Astrocyte (in vitro differentiated cells and primary cell): ENCODE data around the gene PER1.

ENCODE experiments used
- CTCF ChIP-seq: IDR thresholded peaks from 2 replicates; pipeline ENCODE4 v1.5.1; 2011; ENCODE audit warnings: low read depth, mild to moderate bottlenecking, inconsistent platforms, low read length, moderate library complexity; ENCODE audit not compliant: insufficient read depth
- EZH2 ChIP-seq: IDR thresholded peaks from 2 replicates; pipeline ENCODE4 v1.6.1; 2012; ENCODE audit warnings: mild to moderate bottlenecking, low read length, inconsistent platforms; ENCODE audit not compliant: insufficient read depth

GRCh38 chr17:8176998-8177731 lies 25.0 kb upstream of the PER1 start:
- TF ChIP-seq CTCF (no peak), EZH2 (no peak)
